H1 (cell line): Measurements from ENCODE around the gene GNAQ.

ENCODE experiments used
- BCL11A ChIP-seq, 2 experiments: IDR thresholded peaks; one replicate each; pipeline ENCODE4 v1.6.1; 2011; ENCODE audit warnings: low read depth in 2 of 2, low read length in 2 of 2, mild to moderate bottlenecking in 2 of 2
- CHD1 ChIP-seq: IDR thresholded peaks from 2 replicates; pipeline ENCODE4 v1.6.1; 2012; ENCODE audit warnings: low read depth, low read length, improper control_type of control experiment
- CHD2 ChIP-seq: IDR thresholded peaks from 2 replicates; pipeline ENCODE4 v1.6.1; 2012; ENCODE audit warnings: low read length, improper control_type of control experiment
- CTCF ChIP-seq, 3 experiments: IDR thresholded peaks; 1 replicate in 2 of 3; 2 replicates in 1 of 3; pipeline versions ENCODE4 v1.5.1 to v1.6.1; 2011; ENCODE audit warnings: low read length in 3 of 3, mild to moderate bottlenecking in 3 of 3, inconsistent platforms in 2 of 3, low read depth in 1 of 3, moderate library complexity in 1 of 3; ENCODE audit not compliant: insufficient read depth in 1 of 3; ENCODE audit errors: control extremely low read depth in 1 of 3
- EZH2 ChIP-seq: fragments of 200-600 bp; sonication (generic); IDR thresholded peaks from 2 replicates; pipeline ENCODE4 v1.7.1; 2012; ENCODE audit warnings: low read depth, mild to moderate bottlenecking, moderate library complexity, low read length, inconsistent platforms; ENCODE audit not compliant: severe bottlenecking
- MAFK ChIP-seq: IDR thresholded peaks from 2 replicates; pipeline ENCODE4 v1.6.1; 2012; ENCODE audit warnings: low read depth, mild to moderate bottlenecking, improper control_type of control experiment, low read length
- SP1 ChIP-seq: IDR thresholded peaks from 2 replicates; pipeline ENCODE4 v1.6.1; 2011; ENCODE audit warnings: low read depth, low read length
- YY1 ChIP-seq: IDR thresholded peaks from 2 replicates; pipeline ENCODE4 v1.6.1; 2011; ENCODE audit warnings: low read depth, mild to moderate bottlenecking, low read length
- TF ChIP-seq, protein P1 (sequence below): IDR thresholded peaks from 2 replicates; pipeline ENCODE4 v1.6.1; 2011; ENCODE audit warnings: low read length, improper control_type of control experiment

GRCh38 chr9:77744841-77745430 lies 286.7 kb downstream of the GNAQ start:
- TF ChIP-seq CHD1 = no peak
- no peak for TF ChIP-seq BCL11A (IDR thresholded peaks at IDR 0.05; ENCODE audit: low read depth in 2 of 2, low read length in 2 of 2)
- no peak for TF ChIP-seq YY1
- no peak for TF ChIP-seq MAFK
- TF ChIP-seq EZH2 = no peak
- TF ChIP-seq CTCF (IDR thresholded peaks at IDR 0.05; ENCODE audit: control extremely low read depth in 1 of 3, insufficient read depth in 1 of 3, low read depth in 1 of 3, low read length in 3 of 3) = no peak
- TF ChIP-seq, protein P1, sequence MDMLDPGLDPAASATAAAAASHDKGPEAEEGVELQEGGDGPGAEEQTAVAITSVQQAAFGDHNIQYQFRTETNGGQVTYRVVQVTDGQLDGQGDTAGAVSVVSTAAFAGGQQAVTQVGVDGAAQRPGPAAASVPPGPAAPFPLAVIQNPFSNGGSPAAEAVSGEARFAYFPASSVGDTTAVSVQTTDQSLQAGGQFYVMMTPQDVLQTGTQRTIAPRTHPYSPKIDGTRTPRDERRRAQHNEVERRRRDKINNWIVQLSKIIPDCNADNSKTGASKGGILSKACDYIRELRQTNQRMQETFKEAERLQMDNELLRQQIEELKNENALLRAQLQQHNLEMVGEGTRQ = no peak
- no peak for TF ChIP-seq SP1
- no peak for TF ChIP-seq CHD2
